BE2C (cell line): Measurements from ENCODE around the gene SLC35F3.
A peak's percentile ranks its signal among the peaks of the same experiment; 100 is the strongest.

ENCODE experiments used
- DNase-seq: peaks from one replicate; pipeline ENCODE4 v3.0.0-alpha.2; 2020
- H3K27me3 ChIP-seq: fragments of 250-450 bp; sonication (Bioruptor Pico); 2 replicates; pipeline ENCODE4 v1.5.1; 2020; ENCODE audit warnings: mild to moderate bottlenecking
- H3K36me3 ChIP-seq: fragments of 250-450 bp; sonication (Bioruptor Pico); 2 replicates; pipeline ENCODE4 v1.5.1; 2020; ENCODE audit warnings: mild to moderate bottlenecking
- H3K4me1 ChIP-seq: fragments of 250-450 bp; sonication (Bioruptor Pico); 2 replicates; pipeline ENCODE4 v1.5.1; 2020
- H3K4me3 ChIP-seq: 2 replicates; pipeline ENCODE4 v1.5.1; 2011; ENCODE audit warnings: low read depth, low read length
- H3K9me3 ChIP-seq: fragments of 250-450 bp; sonication (Bioruptor Pico); 2 replicates; pipeline ENCODE4 v1.5.1; 2020
- CTCF ChIP-seq: IDR thresholded peaks from 2 replicates; pipeline ENCODE4 v1.5.1; 2012; ENCODE audit warnings: mild to moderate bottlenecking, low read depth, low read length

Gene SLC35F3

GRCh38 chr1:233962878-233963277 lies 58.4 kb downstream of the SLC35F3 start:
- Histone ChIP-seq H3K9me3 (no peaks in the 10 kb centered on the region), H3K27me3 (no peaks in the 10 kb centered on the region), H3K4me1 (no peaks in the 10 kb centered on the region), H3K36me3 (no peaks in the 10 kb centered on the region), H3K4me3 (no peak overlapping the region)
- DNase-seq = no peak
- TF ChIP-seq CTCF = no peak

- Histone ChIP-seq H3K36me3 (no peaks in the 10 kb centered on the region), H3K27me3 (no peaks in the 10 kb centered on the region), H3K4me3 (no peak overlapping the region), H3K9me3 (no peaks in the 10 kb centered on the region), H3K4me1 (no peaks in the 10 kb centered on the region)
- DNase-seq = no peak
- TF ChIP-seq CTCF = no peak
These were observed 61.4 kb downstream of the SLC35F3 start for GRCh38 chr1:233965856-233966255.

GRCh38 chr1:233971753-233972152 lies 67.3 kb downstream of the SLC35F3 start:
- TF ChIP-seq CTCF = no peak
- Histone ChIP-seq H3K9me3 (no peaks in the 10 kb centered on the region), H3K27me3 (no peaks in the 10 kb centered on the region), H3K36me3 (no peaks in the 10 kb centered on the region), H3K4me1 (peaks cover 14% of the 10 kb centered on the region), H3K4me3 (no peak overlapping the region)
- no peak for DNase-seq

GRCh38 chr1:233972563-233972950 lies 68.1 kb downstream of the SLC35F3 start:
- H3K36me3 ChIP-seq = no peaks in the 10 kb centered on the region
- no peaks in the 10 kb centered on the region for H3K9me3 ChIP-seq
- no peak overlapping the region for H3K4me3 ChIP-seq
- H3K27me3 ChIP-seq = no peaks in the 10 kb centered on the region
- no peak for DNase-seq
- TF ChIP-seq CTCF = no peak
- H3K4me1 ChIP-seq = peaks cover 14% of the 10 kb centered on the region

GRCh38 chr1:233972951-233973635 lies 68.6 kb downstream of the SLC35F3 start:
- TF ChIP-seq CTCF = peak; percentile 43
- H3K4me3 ChIP-seq = no peak overlapping the region
- peak; percentile 74 for DNase-seq
- no peaks in the 10 kb centered on the region for H3K36me3 ChIP-seq
- H3K4me1 ChIP-seq = peaks cover 14% of the 10 kb centered on the region
- H3K27me3 ChIP-seq = no peaks in the 10 kb centered on the region
- no peaks in the 10 kb centered on the region for H3K9me3 ChIP-seq

- Histone ChIP-seq H3K9me3 (no peaks in the 10 kb centered on the region), H3K4me3 (no peak overlapping the region), H3K36me3 (no peaks in the 10 kb centered on the region), H3K4me1 (peaks cover 14% of the 10 kb centered on the region), H3K27me3 (no peaks in the 10 kb centered on the region)
- no peak for TF ChIP-seq CTCF
- no peak for DNase-seq
These were observed 71.0 kb downstream of the SLC35F3 start for GRCh38 chr1:233975486-233975885.
